Measurements from ENCODE around the gene TMEM250. TPM values are rescaled to one million over a fixed set of nuclear protein-coding genes. Genes with fewer than 3 reads are reported as not detected.

TMEM250 gene
- total RNA-seq, 1 experiment from 2014 or later, result 37.5 TPM

- no peaks in the 10 kb centered on the region for H3K9me2 ChIP-seq (ENCODE audit: insufficient read depth)
- intact Hi-C loops (cut with micrococcal nuclease), result no loop called here
Measured at GRCh38 chr9:136077491-136077890, 41.2 kb downstream of the TMEM250 start.

More at GRCh38 chr9:136077491-136077890, 41.2 kb downstream of the TMEM250 start:
- H3K9ac ChIP-seq (ENCODE audit: low read length), result no peak overlapping the region
- no peak overlapping the region for H3K4me2 ChIP-seq (ENCODE audit: low read length)
- no peak overlapping the region for H3K4me3 ChIP-seq (replicated peaks in 1 of 2; ENCODE audit: low read depth in 1 of 2, low read length in 2 of 2)
- no TSS peak for BruUV-seq (replicated peaks)
- ChIA-PET RAD21 (ENCODE audit: low non-redundant PET in 1 of 2, low total read pairs in 2 of 2, uncharacterized antibody in 2 of 2, unreplicated experiment in 2 of 2) (no interaction called here), CTCF (no interaction called here), POLR2A (no interaction called here)
- H3K27me3 ChIP-seq (ENCODE audit: insufficient read depth, low read length), result no peaks in the 10 kb centered on the region
- no peak overlapping the region for H3K27ac ChIP-seq (ENCODE audit: low read depth, low read length)
- H3K9me3 ChIP-seq (ENCODE audit: control insufficient read depth in 1 of 2, insufficient read depth in 1 of 2, low read depth in 1 of 2, low read length in 2 of 2), result no peaks in the 10 kb centered on the region
- DNase-seq (ENCODE audit: low read depth, low spot score) (no peak), ATAC-seq (no peak)
- peaks cover 80% of the 10 kb centered on the region for H3K79me2 ChIP-seq (ENCODE audit: insufficient read depth, low read length)
- no peaks in the 10 kb centered on the region for H4K20me1 ChIP-seq (ENCODE audit: insufficient read depth)
- TF ChIP-seq EZH2 (IDR thresholded peaks at IDR 0.05), result no peak
- TF ChIP-seq TCF7L2 (IDR thresholded peaks at IDR 0.05; ENCODE audit: borderline replicate concordance, extremely low read depth, insufficient read depth, insufficient read length), result no peak
- TF ChIP-seq CTCF (IDR thresholded peaks at IDR 0.05 in 2 of 3, conservative IDR thresholded peaks at IDR 0.05 in 1 of 3; ENCODE audit: borderline replicate concordance in 1 of 3, insufficient read depth in 1 of 3, low read depth in 2 of 3, low read length in 2 of 3), result no peak
- peaks cover 0 to 5% of the 10 kb centered on the region in 2 experiments; a peak in 2 of 4 replicates for H3K4me1 ChIP-seq (ENCODE audit: control insufficient read depth in 1 of 2, insufficient read depth in 2 of 2, low read length in 2 of 2)
- no peaks in the 10 kb centered on the region; a peak in 1 of 4 replicates for H3K36me3 ChIP-seq (ENCODE audit: control insufficient read depth in 1 of 2, insufficient read depth in 2 of 2, low read length in 2 of 2)
- H2AFZ ChIP-seq (ENCODE audit: low read depth, low read length, poor library complexity, severe bottlenecking), result no peak overlapping the region
